ENCODE data around the gene NIPAL3.

The NIPAL3 gene

DNA sequence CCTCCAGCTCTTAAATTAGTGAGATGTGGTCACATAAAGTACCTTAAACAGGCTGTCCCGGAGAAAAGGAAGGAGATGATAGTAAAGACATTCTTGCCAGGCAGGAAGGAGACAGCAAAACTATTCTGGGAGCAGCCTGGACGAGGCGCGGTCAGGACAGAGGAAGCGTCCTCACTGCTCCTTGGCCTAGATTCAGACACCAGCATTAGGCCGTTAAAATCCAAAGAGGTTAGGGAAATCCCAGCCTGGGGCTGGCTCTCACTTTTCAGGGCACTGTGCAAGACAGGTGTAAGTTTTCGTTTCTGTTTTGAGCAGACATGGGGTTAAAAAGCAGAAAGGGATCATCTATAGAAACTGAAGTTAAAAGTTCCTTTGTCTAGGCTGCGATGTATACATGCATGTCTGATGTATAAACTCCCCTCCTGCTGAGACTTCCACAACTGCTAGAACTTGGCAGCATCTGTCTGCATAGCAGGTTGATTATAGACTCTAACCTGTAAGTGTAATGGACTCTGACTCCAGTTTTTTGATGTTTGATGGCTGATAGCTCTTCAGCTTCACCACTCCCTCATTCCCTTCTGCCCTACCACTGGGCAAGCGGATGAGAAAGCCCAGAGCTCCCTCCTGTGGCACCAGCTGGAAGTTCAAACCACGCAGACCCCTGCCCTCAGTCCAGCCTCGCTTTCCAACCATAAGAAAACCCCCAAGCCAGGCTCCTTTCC lies 23.6 kb upstream of the NIPAL3 start:
- DNase-seq, result peak in 1 of 2 donors; percentile 46

DNA sequence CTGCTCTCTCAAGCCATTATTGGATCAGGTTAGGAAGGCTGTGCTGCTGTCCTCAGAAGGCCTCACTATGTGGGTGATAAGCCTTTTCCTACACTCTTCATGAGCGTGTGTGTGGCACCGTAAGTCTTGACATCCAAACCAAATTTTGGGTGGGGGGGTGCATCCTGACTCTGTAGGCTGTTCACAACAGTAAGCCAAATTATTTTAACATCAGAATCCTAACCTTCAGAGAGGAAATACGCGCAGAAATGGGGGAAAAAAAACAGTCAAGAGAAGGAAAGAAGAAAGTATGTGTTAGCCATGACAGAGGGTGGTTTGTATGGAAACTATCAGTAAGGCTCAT lies 23.0 kb upstream of the NIPAL3 start:
- DNase-seq, result no peak

DNA sequence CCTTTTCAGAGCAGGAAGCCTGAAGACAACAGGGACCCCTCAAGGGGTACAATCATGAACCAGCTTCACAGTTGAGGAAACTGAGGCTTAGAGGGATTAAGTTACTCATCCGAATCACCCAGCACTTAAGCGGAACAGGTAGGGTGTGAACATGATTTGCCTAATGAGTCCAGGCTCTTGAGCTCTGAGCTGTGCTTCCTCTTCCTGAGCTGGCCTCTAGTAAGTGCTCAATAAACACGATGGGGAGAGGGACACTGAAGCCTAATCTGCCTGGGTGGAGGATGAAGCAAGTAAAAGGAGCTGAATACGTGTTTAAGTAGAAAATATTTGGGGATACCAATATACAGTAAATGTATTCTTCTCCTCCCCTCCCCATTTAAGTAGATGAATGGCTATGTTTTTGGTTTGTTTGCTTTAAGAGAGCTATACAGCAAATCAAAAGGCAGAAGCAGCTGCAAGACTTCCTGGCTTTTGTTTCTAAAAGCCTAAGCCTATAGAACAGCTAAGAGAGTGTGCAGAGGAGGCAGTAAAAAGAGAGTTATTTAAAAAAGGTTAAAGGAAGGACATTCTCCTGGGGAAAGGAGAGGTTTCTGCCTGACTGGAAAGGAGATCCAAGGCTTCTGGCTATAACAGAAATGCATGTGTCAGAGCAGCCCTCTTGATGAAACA lies 22.5 kb upstream of the NIPAL3 start:
- no peak for DNase-seq

DNA sequence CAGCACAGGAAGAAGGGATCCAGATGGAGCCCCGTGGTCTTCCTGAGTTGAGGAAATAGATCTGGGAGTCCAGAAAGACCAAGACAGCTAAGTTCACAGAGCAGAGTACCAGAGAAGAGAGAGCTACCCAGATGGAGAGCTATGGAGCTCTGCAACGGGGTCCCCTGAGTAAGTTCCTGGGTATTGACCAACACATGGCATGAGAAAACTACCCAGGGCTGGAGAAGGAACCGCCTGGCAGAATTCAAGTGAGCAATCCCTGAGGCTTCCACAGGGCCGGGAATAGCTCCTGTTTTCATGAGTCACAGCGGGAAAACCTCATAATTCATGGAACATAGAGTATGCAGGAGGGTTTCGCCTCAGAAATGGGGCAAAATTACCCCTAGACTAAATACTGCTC lies 21.7 kb upstream of the NIPAL3 start:
- no peak for DNase-seq

DNA sequence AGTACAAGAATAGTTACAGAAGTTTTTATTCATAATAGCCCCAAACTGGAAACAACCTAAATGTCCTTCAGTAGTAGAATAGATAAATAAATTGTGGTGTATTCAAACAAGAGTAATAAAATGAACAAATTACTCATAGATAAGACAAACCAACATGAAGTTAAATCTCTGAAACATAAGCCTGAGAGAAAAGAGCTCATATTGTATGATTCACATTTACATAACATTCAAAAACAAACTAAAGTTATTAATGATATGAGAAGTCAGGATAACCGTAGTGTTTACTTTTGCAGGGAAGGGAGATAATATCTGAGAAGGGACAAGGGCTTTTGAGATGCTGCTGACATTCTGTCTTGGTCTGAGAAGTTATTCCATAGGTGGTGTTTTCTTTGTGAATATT lies 15.5 kb upstream of the NIPAL3 start:
- no peak for DNase-seq

DNA sequence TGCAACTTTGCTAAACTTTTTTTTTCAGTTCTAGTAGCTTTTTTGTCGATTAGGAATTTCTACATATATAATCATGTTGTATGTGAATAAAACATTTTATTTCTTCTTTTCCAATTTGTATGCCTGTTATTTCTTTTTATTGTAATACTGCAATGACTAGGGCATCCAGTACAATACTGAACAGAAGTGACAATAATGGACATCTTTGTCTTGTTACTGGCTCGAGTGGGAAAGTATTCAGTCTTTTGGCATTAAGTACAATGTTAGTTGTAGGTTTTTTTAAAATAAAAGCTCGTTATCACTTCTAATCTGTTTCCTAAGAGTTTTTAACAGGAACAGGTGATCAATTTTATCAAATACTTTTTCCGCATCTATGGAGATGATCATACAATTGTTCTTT lies 11.8 kb upstream of the NIPAL3 start:
- no peak for DNase-seq

DNA sequence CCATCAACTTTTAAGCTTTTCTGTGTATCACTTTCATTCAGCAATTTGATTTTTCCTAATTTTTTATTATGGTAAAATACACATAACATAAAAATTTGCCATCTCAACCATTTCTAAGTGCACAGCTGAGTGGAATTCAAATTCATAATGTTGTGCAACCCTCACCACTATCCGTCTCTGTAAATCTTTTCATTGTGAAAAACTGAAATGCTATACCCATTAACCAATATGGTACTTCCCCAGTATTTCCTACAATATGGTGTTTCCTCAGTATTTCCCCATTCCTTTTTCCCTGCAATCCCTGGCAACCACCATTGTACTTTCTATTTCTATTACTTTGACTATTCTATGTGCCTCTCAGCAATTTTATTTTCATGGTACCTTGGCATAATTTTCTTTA lies 8.8 kb upstream of the NIPAL3 start:
- peak; percentile 84 to 87 for DNase-seq

DNA sequence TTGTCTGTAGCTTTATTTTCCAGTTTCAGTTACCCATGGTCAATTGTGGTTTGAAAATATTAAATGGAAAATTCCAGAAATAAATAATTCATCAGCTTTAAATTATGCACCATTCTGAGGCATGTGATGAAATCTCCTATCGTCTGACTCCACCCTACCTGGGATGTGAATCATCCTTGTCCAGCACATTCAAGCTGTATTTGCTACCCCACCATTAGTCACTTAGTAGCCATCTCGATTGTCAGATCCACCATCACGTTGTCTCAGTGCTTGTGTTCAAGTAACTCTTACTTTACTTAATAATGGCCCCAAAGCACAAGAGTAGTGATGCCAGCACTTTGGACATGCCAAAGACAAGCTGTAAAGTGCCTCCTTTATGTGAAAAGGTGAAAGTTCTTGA lies 6.1 kb upstream of the NIPAL3 start:
- no peak for DNase-seq

DNA sequence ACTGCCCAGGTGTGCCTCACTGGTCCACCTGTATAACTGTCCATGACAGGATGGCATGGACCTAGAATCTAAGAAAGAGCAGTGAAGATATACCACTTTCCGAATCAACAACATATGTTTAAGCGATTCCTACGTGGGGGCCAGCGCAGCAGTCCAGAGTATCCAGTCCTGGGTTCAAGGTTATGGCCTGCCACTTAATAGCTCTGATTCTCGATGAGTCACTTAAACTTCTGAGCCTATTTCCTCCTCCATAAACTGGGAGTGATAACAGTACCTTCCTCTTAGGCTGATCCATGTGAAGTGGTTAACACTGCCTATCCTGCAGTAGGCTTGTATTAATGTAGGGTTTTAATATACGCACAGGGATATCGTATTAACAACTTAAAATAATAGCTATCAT lies 4.9 kb upstream of the NIPAL3 start:
- no peak for DNase-seq

DNA sequence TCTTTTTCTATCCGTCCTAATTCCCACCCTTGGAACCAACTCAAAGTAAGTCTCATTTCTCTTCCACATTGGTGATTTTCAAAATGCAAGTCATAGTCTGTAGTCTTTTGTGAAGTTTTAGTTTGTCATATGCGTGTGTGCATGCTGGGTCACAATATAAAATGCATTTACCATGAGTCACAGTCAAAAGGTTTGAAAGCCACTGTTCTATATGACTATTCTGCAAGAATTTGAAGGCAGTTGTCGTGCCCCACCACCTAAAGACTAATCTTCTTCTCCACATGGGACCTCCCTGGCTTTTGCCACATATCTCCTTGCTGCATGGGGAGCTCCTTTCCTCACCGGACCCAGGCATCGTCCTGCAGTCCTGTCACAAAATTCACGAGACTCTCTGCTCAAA lies 3.6 kb upstream of the NIPAL3 start:
- no peak for DNase-seq

DNA sequence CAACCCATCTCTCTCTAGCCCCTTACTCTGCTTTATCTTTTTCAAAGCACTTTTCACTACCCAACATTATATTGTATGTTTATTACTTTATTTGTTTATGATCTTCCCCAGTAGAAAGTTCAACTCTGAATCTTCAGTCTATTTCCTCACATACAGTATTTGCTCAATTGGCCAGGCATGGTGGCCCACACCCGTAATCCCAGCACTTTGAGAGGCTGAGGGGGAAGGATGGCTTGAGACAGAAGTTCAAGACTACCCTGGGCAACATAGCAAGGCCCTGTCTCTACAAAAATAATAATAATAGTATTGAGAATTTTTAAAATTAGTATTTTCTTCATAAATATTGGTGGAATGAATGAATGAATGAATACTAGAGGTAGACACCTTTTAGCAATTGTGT lies 3.2 kb upstream of the NIPAL3 start:
- no peak for DNase-seq

DNA sequence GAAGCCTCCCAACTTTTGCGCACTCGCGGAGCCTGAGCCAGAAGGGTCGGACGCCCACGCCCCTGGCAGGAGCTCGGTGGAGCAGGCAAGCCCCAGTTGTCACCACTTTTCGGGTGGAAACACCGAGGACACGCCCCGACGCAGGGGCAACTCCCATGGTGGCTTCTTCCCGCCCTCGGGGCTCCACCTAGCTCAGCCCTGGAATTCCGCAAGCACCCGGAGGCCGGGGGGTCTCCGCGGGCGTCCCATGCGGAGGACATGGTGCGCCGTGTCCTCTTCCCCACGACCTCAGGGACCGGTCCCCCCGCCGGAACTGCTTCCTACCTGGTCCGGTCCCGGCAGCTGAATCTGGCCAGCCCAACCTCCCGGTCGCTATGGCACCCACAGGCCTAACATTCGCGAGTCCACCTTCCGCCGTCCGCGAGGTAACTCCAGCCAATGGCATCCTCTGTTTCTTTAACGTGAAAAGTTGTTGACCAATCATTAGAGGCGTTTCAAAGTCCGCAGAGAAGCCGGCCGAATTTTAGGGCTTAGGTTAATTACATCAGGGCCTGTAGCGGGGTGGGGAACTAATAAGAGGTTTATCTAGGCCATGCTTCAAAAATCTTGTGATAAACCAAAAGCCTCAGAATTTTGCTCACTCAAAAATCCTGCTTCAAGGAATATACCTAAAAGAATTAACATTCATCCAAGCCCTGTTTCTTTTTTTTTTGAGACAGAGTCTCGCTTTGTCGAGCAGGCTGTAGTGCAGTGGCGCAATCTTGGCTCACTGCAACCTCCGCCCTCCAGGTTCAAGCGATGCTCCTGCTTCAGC lies 2.0 kb upstream of the NIPAL3 start, which contains the start of gene STPG1:
Gene STPG1, minus strand, starts transcription at position 433 of the 814 bp plus-strand sequence. CDS start 12,394 bp downstream, outside the sequence.
- peak; percentile 90 to 100 for DNase-seq

DNA sequence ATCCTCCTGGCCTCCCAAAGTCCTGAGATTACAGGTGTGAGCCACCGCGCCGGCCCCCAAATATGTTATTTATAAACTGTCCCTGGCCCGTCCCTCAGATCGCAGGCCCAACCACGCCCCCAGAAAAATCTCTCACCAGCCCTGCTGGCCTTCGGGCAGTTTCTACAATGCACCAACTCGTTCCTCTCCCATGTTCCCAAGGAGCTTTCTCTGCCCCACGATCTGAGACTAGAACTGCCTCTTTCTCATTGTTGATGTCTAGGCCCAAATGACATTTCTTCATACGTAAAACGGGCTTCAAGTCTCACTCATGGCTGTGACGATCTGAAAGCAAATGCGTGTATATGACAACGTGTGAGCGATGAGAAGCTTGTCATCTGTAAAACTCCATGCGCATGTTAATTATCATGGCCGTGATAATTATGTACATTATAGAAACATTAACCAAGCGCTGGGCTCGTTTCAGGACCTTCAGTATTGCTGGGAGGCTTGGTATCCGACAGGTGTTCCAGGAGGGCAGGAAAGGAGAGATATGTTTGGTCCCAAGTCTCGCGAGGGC lies 748 bp upstream of the NIPAL3 start:
- no peak for DNase-seq

DNA sequence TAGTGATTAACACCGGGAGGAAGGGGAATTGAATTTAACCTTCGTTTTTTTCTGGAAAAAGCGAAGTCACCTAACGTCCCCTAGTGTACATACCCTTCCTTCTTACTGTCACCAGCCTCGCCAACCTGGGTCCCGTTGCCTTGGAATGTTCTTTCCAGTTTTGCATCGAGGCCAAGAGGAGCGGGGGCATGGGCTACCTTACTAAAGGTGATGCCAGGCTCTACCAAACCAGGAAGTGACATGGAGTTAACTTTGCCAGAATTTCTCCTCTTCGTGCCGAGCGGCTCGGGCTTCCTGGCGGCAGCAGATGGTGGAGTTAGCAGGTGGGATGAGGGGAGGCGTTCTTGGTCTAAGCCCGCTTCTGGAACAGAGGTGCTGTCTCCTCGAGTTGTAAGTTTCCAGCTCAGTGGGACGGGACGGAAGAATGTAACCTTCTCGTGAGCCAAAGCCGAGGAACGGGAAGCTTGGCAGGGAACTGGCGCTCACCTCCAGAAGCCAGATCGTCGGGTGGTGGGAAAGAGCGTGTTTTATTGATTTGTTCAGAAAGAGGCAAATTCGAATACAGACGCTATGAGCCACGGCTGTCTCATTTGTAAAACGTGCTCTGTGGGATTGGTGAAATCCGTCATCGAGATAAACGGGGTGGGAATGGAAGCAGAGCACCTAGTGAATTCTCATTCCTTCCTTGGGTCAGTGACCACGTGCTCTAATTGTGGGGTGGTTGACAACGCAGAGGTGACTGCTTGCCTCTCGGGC lies 486 bp downstream of the NIPAL3 start:
- DNase-seq, result no peak

DNA sequence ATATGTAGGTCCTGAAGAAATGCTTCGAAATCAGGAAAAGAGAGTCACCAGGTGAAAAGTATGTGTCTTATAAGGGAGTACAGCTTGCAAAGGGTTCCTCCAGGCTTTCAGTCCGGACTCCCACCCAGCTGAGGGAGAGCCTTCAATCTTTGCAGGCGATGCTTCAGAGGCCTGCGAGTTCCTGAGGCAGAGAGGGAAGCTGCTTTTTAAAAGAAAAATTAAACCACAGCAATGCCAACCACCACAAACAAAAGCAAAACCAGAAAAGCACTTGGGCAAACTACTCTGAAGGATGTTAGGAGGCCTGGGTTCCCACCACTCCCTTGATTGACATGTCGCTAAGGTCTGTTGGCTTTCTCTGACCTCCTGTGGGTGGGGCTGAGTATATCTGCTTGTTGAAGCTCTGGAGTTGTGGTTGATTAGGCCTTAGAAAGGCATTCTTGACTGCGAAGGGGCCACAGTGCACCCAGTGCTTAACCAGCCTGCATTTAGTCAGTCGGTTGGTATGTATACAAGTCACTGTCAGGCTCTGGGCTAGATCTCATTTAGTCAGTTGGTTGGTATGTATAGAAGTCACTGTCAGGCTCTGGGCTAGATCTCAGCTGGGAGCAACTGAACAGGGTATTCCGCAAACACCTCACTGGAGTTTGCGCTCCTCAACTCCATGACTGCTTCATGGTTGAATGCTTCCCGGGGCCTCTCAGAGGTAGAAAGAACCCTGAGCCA lies 1.2 kb downstream of the NIPAL3 start:
- no peak for DNase-seq

DNA sequence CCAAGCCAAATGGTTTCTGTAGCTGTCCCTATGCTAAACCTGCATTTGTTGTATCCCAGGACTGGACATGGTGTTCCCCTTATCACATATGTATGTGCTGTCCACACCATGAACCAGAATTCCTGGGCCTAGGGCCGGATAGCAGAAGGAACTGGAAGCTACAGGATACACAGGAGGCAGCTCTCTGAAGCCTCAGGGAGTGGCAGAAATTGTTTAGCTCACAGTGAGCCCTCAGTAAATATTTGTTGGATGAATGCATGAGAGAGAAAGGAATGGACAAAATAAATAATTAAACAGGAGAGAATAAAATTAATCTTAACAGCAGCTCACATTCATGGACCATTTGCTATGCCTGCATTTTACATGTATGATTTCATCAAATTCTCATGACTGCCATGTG lies 2.1 kb downstream of the NIPAL3 start:
- DNase-seq, result no peak

DNA sequence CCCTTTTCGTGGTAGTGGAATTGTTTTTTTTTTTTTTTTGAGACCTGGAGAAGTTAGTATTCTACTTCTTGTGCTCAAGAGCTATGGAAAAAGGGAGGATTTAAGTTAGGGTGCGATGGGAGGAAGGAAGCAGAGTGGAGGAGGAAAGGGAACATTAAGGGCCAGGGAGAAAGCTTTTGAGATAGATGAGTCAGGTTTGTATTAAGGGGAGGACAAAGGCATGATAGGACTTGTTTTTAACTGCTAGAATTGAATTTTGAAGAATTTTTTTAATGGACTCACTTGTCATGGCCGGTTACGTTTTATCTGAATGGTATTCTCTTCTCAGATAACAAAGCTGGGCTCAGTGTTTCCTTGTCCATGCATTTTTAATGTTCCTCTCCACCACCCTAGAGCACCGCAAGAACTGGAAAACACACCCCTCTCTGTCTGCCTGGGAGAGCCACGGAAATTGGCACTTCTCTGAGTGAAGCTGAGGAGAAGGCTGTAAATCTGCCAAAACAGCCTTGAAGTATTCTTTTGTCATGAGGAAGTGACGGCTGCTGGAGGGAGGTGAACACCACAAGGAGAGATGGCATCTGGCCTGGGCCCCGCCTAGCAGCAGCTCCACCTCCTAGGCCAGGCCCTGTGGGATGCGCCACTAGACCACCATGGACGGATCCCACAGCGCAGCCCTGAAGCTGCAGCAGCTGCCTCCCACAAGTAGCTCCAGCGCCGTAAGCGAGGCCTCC lies 3.5 kb downstream of the NIPAL3 start:
- no peak for DNase-seq

DNA sequence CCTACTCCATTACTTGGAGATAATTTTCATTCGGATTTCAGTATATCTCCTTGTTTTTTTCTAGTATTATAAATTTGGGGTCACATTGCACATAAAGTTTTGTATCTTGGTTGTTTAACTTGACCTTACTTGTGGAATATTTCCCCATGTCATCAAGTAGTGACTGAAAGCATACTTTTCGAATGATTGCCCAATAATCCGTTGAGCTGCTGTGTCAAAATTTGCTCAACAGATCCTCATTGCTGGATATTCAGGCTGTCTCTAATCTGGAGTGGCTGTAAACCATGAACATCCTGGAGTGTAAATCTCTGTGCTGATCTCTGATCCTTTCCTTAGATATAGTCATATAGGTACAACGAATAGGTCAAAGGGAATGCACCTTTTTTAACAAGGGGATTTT lies 4.9 kb downstream of the NIPAL3 start:
- DNase-seq, result peak; percentile 44 to 45

DNA sequence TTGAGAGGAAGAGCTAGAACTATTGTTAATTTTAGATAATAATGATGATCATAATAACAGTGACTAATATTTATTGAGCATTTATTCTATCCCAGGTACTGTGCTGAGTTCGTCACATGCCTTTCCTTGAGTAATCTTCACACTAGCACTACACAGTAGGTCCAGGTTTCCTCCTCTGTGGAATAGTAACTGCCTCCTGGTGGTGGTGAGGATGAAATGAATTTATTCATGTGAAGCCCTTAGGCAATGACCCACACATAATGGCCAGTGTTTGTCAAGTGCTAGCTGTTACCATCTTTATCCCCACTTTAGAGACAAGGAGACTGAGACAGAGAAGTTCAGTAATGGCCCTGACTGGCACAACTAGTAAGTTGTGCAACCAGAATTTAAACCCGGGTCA lies 5.9 kb downstream of the NIPAL3 start:
- no peak for DNase-seq

DNA sequence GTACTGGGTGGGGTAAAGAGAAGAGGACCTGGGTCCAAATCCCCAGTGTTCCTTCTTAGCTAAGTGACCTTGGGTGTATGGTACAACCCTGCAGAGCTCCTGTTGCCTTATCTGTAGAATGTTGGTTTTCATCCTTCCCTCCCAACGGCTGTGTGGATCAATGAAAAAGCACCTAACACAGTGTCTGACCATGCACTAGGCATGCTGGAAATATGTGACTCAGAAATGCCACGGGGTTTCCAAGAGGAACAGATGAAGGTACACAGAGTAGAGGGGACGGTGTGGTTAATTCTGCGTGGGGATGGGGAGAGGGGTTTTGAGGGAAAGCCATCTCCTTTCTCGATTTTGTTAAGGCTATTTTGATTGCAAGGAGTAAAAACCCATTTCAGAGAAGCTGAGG lies 8.6 kb downstream of the NIPAL3 start:
- DNase-seq, result no peak

DNA sequence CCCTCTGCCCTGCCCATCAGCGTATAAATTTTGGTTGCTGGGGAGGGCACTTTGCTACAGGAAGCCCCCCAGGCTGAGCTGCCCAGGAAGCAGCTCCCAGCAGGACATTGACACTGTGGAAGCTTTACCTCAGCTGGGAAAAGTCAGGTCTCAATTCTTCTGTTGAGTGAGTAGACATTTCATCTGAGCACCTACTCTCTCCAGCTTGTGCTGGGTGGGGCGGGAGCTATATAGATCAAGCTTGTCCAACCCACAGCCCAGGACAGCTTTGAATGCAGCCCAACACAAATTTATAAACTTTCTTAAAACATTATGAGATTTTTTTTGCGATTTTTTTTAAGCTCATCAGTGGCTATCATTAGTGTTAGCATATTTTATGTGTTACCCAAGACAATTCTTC lies 9.4 kb downstream of the NIPAL3 start:
- no peak for DNase-seq

All from inflammatory macrophage treated with lipopolysaccharide for 1 hour (primary cell).